GM12878 (cell line): ENCODE measurements around the gene PRKG1.

Experiments used
- CTCF ChIP-seq, 3 experiments: IDR thresholded peaks in 2 of 3; conservative IDR thresholded peaks in 1 of 3; 2 replicates each; pipeline ENCODE4 v1.5.1; 2011; ENCODE audit warnings: low read depth in 3 of 3, low read length in 3 of 3, mild to moderate bottlenecking in 3 of 3, control low read depth in 2 of 3, moderate library complexity in 2 of 3, inconsistent platforms in 1 of 3, mixed read lengths in 1 of 3; ENCODE audit not compliant: control insufficient read depth in 2 of 3, insufficient read depth in 1 of 3; ENCODE audit errors: extremely low read depth in 1 of 3
- FOXK2 ChIP-seq: fragments of 450-650 bp; IDR thresholded peaks from 2 replicates; pipeline ENCODE4 v1.6.1; 2017; ENCODE audit warnings: mild to moderate bottlenecking, moderate library complexity
- NFIC ChIP-seq: IDR thresholded peaks from 2 replicates; pipeline ENCODE4 v1.6.1; 2012; ENCODE audit warnings: low read depth, mild to moderate bottlenecking, inconsistent platforms, low read length, moderate library complexity
- YBX1 ChIP-seq: fragments of 450-650 bp; IDR thresholded peaks from 2 replicates; pipeline ENCODE4 v1.6.1; 2016; ENCODE audit warnings: antibody characterized with exemption
- ZZZ3 ChIP-seq: IDR thresholded peaks from 2 replicates; pipeline ENCODE4 v1.6.1; 2011; ENCODE audit warnings: low read depth; ENCODE audit not compliant: control insufficient read depth, insufficient read length
- TF ChIP-seq, protein P1 (sequence below): fragments of 450-650 bp; IDR thresholded peaks from 2 replicates; pipeline ENCODE4 v1.6.1; 2017; ENCODE audit warnings: mild to moderate bottlenecking, moderate library complexity
- TF ChIP-seq, protein P2 (sequence below): IDR thresholded peaks from 2 replicates; pipeline ENCODE4 v1.6.1; 2012; ENCODE audit warnings: low read length, inconsistent platforms

- TF ChIP-seq, protein P1, sequence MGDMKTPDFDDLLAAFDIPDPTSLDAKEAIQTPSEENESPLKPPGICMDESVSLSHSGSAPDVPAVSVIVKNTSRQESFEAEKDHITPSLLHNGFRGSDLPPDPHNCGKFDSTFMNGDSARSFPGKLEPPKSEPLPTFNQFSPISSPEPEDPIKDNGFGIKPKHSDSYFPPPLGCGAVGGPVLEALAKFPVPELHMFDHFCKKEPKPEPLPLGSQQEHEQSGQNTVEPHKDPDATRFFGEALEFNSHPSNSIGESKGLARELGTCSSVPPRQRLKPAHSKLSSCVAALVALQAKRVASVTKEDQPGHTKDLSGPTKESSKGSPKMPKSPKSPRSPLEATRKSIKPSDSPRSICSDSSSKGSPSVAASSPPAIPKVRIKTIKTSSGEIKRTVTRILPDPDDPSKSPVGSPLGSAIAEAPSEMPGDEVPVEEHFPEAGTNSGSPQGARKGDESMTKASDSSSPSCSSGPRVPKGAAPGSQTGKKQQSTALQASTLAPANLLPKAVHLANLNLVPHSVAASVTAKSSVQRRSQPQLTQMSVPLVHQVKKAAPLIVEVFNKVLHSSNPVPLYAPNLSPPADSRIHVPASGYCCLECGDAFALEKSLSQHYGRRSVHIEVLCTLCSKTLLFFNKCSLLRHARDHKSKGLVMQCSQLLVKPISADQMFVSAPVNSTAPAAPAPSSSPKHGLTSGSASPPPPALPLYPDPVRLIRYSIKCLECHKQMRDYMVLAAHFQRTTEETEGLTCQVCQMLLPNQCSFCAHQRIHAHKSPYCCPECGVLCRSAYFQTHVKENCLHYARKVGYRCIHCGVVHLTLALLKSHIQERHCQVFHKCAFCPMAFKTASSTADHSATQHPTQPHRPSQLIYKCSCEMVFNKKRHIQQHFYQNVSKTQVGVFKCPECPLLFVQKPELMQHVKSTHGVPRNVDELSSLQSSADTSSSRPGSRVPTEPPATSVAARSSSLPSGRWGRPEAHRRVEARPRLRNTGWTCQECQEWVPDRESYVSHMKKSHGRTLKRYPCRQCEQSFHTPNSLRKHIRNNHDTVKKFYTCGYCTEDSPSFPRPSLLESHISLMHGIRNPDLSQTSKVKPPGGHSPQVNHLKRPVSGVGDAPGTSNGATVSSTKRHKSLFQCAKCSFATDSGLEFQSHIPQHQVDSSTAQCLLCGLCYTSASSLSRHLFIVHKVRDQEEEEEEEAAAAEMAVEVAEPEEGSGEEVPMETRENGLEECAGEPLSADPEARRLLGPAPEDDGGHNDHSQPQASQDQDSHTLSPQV, result no peak
- TF ChIP-seq NFIC (no peak), CTCF (IDR thresholded peaks at IDR 0.05 in 2 of 3, conservative IDR thresholded peaks at IDR 0.05 in 1 of 3; ENCODE audit: control insufficient read depth in 2 of 3, extremely low read depth in 1 of 3, insufficient read depth in 1 of 3, low read depth in 3 of 3, low read length in 3 of 3) (no peak), YBX1 (no peak), ZZZ3 (no peak), FOXK2 (no peak)
- TF ChIP-seq, protein P2, sequence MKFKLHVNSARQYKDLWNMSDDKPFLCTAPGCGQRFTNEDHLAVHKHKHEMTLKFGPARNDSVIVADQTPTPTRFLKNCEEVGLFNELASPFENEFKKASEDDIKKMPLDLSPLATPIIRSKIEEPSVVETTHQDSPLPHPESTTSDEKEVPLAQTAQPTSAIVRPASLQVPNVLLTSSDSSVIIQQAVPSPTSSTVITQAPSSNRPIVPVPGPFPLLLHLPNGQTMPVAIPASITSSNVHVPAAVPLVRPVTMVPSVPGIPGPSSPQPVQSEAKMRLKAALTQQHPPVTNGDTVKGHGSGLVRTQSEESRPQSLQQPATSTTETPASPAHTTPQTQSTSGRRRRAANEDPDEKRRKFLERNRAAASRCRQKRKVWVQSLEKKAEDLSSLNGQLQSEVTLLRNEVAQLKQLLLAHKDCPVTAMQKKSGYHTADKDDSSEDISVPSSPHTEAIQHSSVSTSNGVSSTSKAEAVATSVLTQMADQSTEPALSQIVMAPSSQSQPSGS, result no peak
Observed at GRCh38 chr10:51052163-51052562, 22.1 kb upstream of the PRKG1 start.
